CD4-positive, alpha-beta T cell (primary cell): ENCODE measurements around the gene SLCO2A1. TPM values are rescaled to one million over a fixed set of nuclear protein-coding genes. Genes with fewer than 3 reads are reported as not detected.

ENCODE experiments used
- ATAC-seq: fragments of 200-7000 bp; cut with Tn5 transposase; one replicate; pipeline ENCODE4 v1.10.0; 2022; ENCODE audit warnings: mild to moderate bottlenecking; ENCODE audit not compliant: poor library complexity
- CTCF ChIA-PET: fragments of 350-600 bp; sonication (Branson Sonifier 250); formaldehyde crosslinking; loops from one replicate; lab custom pipeline; 2021; ENCODE audit warnings: antibody characterized with exemption, inconsistent platforms; lab: Charles Lee
- POLR2A ChIA-PET: fragments of 350-600 bp; sonication (Branson Sonifier 250); formaldehyde crosslinking; loops from one replicate; lab custom pipeline; 2021; ENCODE audit warnings: antibody characterized with exemption, inconsistent platforms; lab: Charles Lee
- DNase-seq, 14 experiments: peaks; one replicate each; pipeline ENCODE4 v3.0.0-alpha.2; 2013 to 2020; ENCODE audit warnings: mixed read lengths in 2 of 14
- H3K27ac ChIP-seq, 2 donors: one replicate each; pipeline versions ENCODE4 v1.5.1 to v1.7.0; 2013; ENCODE audit warnings: low read length in 2 of 2, low read depth in 1 of 2, mild to moderate bottlenecking in 1 of 2
- H3K27me3 ChIP-seq, 2 experiments: 1 replicate in 1 of 2; 2 replicates in 1 of 2; pipeline versions ENCODE4 v1.6.1 to v1.7.0; 2013; ENCODE audit warnings: low read length in 2 of 2, control low read depth in 1 of 2, mild to moderate bottlenecking in 1 of 2, moderate library complexity in 1 of 2; ENCODE audit not compliant: insufficient read depth in 2 of 2, control insufficient read depth in 1 of 2
- H3K36me3 ChIP-seq: one replicate; pipeline ENCODE4 v1.6.1; 2013; ENCODE audit warnings: low read length, control low read depth; ENCODE audit not compliant: insufficient read depth
- H3K4me1 ChIP-seq: one replicate; pipeline ENCODE4 v1.6.1; 2013; ENCODE audit warnings: low read length, control low read depth; ENCODE audit not compliant: insufficient read depth
- H3K4me3 ChIP-seq: one replicate; pipeline ENCODE4 v1.5.1; 2013; ENCODE audit warnings: mild to moderate bottlenecking, low read length, moderate library complexity
- H3K9me3 ChIP-seq, 2 experiments: 1 replicate in 1 of 2; 2 replicates in 1 of 2; pipeline versions ENCODE4 v1.6.1 to v1.7.0; 2013; ENCODE audit warnings: low read length in 2 of 2, mild to moderate bottlenecking in 2 of 2, control low read depth in 1 of 2, moderate library complexity in 1 of 2; ENCODE audit not compliant: control insufficient read depth in 1 of 2, insufficient read depth in 1 of 2
- H3K27ac Mint-ChIP-seq: one replicate; pipeline ENCODE4 v1.8.0; 2020; ENCODE audit warnings: mixed read lengths
- H3K27me3 Mint-ChIP-seq: one replicate; pipeline ENCODE4 v1.8.0; 2021; ENCODE audit warnings: mixed read lengths
- H3K36me3 Mint-ChIP-seq: one replicate; pipeline ENCODE4 v1.8.0; 2021; ENCODE audit warnings: low read depth, mixed read lengths
- H3K4me1 Mint-ChIP-seq: one replicate; pipeline ENCODE4 v1.8.0; 2021; ENCODE audit warnings: low read depth, mixed read lengths
- H3K4me3 Mint-ChIP-seq: one replicate; pipeline ENCODE4 v1.8.0; 2020; ENCODE audit warnings: mild to moderate bottlenecking, mixed read lengths
- H3K9me3 Mint-ChIP-seq: one replicate; pipeline ENCODE4 v1.8.0; 2020; ENCODE audit warnings: mixed read lengths
- intact Hi-C, 2 experiments: fragments of 100-400 bp; cut with DNase I in 1 of 2; cut with micrococcal nuclease in 1 of 2; formaldehyde crosslinking; loops; one replicate each; pipeline versions ENCODE4 v1.15.1 to v1.9.0; 2023 to 2025; cut with DNase I, micrococcal nuclease
- total RNA-seq, 174 experiments: library from RNA in 2 of 174; stranded (reverse) in 2 of 174; gene quantifications; one replicate each; pipeline ENCODE4 v1.2.3 and lab custom pipeline; 2021 to 2026
- TF ChIP-seq, protein P1 (sequence below): fragments of 200-600 bp; IDR thresholded peaks from one replicate; pipeline ENCODE4 v1.8.0; 2022; ENCODE audit warnings: antibody characterized with exemption, mild to moderate bottlenecking

SLCO2A1 gene
- total RNA-seq, 2 experiments from 2014 or later: not detected

DNA sequence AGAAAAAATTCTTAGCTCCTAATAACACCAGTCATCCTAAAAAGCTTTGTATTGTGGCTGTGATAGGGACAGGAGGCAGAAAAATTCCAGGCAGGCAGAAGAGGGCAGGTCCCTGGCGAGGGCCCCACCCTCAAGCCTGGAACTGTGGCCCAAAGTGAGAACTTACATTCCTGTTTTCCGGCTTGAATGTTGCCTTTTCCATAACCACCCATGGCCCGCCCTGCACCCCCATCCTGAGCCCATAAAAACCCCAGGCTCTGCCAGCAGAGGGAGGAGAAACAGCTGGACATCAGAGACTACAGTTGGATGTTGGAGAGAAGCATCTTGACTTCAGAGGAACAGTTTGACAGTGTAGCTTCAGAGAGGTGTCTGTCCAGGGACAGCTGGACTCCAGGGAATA, 37.3 kb downstream of the SLCO2A1 start:
- intact Hi-C loops: no loop called here
- Mint-ChIP-seq H3K36me3 (no peaks in the 10 kb centered on the region), H3K27me3 (no peaks in the 10 kb centered on the region), H3K4me3 (no peak overlapping the region), H3K4me1 (no peaks in the 10 kb centered on the region), H3K27ac (no peak overlapping the region), H3K9me3 (no peaks in the 10 kb centered on the region)
- no peak overlapping the region for H3K4me3 ChIP-seq
- no peaks in the 10 kb centered on the region for H3K36me3 ChIP-seq
- ATAC-seq (no peak), DNase-seq (no peak)
- TF ChIP-seq, protein P1, sequence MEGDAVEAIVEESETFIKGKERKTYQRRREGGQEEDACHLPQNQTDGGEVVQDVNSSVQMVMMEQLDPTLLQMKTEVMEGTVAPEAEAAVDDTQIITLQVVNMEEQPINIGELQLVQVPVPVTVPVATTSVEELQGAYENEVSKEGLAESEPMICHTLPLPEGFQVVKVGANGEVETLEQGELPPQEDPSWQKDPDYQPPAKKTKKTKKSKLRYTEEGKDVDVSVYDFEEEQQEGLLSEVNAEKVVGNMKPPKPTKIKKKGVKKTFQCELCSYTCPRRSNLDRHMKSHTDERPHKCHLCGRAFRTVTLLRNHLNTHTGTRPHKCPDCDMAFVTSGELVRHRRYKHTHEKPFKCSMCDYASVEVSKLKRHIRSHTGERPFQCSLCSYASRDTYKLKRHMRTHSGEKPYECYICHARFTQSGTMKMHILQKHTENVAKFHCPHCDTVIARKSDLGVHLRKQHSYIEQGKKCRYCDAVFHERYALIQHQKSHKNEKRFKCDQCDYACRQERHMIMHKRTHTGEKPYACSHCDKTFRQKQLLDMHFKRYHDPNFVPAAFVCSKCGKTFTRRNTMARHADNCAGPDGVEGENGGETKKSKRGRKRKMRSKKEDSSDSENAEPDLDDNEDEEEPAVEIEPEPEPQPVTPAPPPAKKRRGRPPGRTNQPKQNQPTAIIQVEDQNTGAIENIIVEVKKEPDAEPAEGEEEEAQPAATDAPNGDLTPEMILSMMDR: no peak
- no peaks in the 10 kb centered on the region for H3K4me1 ChIP-seq
- CTCF ChIA-PET: no interaction called here
- POLR2A ChIA-PET: no interaction called here
- peaks cover 0 to 3% of the 10 kb centered on the region in 2 experiments for H3K27me3 ChIP-seq
- no peak overlapping the region for H3K27ac ChIP-seq
- H3K9me3 ChIP-seq: peaks cover 0 to 3% of the 10 kb centered on the region in 2 experiments

DNA sequence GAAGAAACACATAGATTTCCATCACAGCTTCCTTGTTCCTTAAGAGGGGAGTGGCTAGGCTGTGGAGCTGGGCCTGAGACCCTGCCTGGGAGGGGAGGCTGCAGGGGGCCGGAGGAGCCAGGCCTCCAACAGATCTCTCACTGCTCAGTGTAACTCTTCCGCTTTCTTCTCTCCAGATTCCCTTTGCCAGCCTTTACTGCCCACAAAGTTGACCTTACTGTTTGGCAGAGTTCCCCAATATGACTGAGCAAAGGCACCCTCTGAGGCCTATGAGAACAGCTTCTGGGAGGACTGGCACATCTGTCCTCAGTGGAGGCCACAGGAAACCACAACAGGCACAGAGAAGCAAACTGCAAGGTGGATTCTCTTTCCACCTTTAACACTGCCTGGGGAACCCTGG, 38.1 kb downstream of the SLCO2A1 start:
- ChIA-PET POLR2A (no interaction called here), CTCF (no interaction called here)
- Histone ChIP-seq H3K27me3 (peaks cover 0 to 3% of the 10 kb centered on the region in 2 experiments), H3K27ac (no peak overlapping the region), H3K4me1 (no peaks in the 10 kb centered on the region), H3K4me3 (no peak overlapping the region), H3K36me3 (no peaks in the 10 kb centered on the region), H3K9me3 (peaks cover 0 to 3% of the 10 kb centered on the region in 2 experiments)
- DNase-seq: no peak
- Mint-ChIP-seq H3K9me3 (no peaks in the 10 kb centered on the region), H3K27me3 (no peaks in the 10 kb centered on the region), H3K4me3 (no peak overlapping the region), H3K27ac (no peak overlapping the region), H3K36me3 (no peaks in the 10 kb centered on the region), H3K4me1 (no peaks in the 10 kb centered on the region)
- intact Hi-C loops: no loop called here
- ATAC-seq: no peak
- TF ChIP-seq, protein P1: no peak

DNA sequence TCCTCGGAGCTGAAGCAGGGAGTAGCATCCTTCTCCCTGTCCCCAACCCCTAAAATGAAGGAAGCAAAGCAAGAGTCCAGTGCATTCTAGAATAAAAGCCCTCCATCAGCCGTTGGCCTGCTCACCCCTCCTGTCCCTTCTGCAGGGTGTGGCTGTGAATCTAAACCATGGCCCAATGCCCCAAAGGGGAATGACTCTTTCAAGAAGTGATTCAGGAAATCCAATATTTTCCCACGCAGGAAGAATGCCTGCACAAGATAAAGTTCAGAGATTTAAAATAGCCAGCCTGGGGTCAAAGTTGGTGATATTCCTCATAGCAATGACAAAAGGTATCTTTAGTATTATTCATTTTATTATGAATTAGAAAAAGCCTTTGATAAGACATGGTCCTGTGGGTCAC, 38.5 kb downstream of the SLCO2A1 start:
- intact Hi-C loops: no loop called here
- Histone ChIP-seq H3K9me3 (peaks cover 0 to 3% of the 10 kb centered on the region in 2 experiments), H3K36me3 (no peaks in the 10 kb centered on the region), H3K4me3 (no peak overlapping the region), H3K27ac (no peak overlapping the region), H3K4me1 (no peaks in the 10 kb centered on the region), H3K27me3 (peaks cover 0 to 3% of the 10 kb centered on the region in 2 experiments)
- H3K27ac Mint-ChIP-seq: no peak overlapping the region
- H3K4me1 Mint-ChIP-seq: no peaks in the 10 kb centered on the region
- no peaks in the 10 kb centered on the region for H3K27me3 Mint-ChIP-seq
- H3K9me3 Mint-ChIP-seq: no peaks in the 10 kb centered on the region
- no peak overlapping the region for H3K4me3 Mint-ChIP-seq
- ChIA-PET CTCF (no interaction called here), POLR2A (no interaction called here)
- TF ChIP-seq, protein P1: no peak
- H3K36me3 Mint-ChIP-seq: no peaks in the 10 kb centered on the region
- DNase-seq: no peak
- ATAC-seq: no peak
